D341Med (cell line): Measurements from ENCODE around the gene TNFAIP8L3.
"Not testable (repeated sequence)": the region's sequence is repeated elsewhere in the genome, so short reads cannot be mapped to it uniquely, and the experiment has no call there.

Experiments used
- DNase-seq: peaks from one replicate; pipeline ENCODE4 v3.0.0; 2012; ENCODE audit warnings: low spot score

Gene TNFAIP8L3

GRCh38 chr15:51060030-51060673 is 34.6 kb downstream of the TNFAIP8L3 start:
- no peak for DNase-seq

GRCh38 chr15:51054535-51054934 is 40.2 kb downstream of the TNFAIP8L3 start:
- no peak for DNase-seq

DNA sequence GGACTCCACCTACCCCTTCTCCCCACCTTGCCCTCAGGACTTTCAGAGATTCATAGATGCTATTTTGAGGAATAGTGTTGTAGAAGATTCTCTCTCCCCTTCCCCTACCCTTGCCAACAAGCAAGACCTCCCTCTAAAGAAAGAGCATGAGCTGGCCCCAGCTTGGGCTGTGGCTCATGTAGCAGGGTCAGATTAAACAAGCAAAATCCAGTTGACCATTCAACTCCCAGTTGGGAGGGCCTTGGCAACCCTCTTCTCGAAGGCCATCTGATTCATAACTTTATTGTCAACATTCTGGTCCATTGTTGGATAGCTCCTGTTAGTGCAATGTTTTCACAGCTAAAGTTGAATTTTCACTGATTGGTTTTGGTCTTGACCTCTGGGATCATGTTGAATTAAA is 41.1 kb downstream of the TNFAIP8L3 start:
- no peak for DNase-seq

- DNase-seq: no peak
Measured at GRCh38 chr15:51051776-51052175, 42.9 kb downstream of the TNFAIP8L3 start.

DNA sequence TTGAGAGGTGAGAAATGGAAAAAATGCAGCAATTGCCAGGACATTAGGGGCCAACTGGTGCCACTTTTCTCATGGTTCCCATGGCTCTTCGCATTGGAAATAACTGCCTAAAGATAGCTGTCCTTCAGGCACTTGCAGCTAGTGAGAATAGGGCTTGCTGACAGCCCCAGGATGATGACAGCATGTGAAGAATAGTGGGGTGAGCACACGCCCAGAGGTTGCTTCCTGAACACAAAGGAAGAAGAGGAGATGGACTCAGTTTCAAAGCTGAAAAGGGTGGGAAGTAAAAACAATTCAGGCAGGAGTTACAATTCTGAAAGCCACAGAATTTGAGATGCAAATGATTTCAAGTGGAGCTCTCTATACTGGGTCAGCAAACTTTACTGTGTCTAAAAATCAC is 45.6 kb downstream of the TNFAIP8L3 start:
- no peak for DNase-seq

GRCh38 chr15:51048308-51048707 is 46.4 kb downstream of the TNFAIP8L3 start:
- DNase-seq: no peak

GRCh38 chr15:51046799-51047449 is 47.8 kb downstream of the TNFAIP8L3 start:
- DNase-seq: no peak

DNA sequence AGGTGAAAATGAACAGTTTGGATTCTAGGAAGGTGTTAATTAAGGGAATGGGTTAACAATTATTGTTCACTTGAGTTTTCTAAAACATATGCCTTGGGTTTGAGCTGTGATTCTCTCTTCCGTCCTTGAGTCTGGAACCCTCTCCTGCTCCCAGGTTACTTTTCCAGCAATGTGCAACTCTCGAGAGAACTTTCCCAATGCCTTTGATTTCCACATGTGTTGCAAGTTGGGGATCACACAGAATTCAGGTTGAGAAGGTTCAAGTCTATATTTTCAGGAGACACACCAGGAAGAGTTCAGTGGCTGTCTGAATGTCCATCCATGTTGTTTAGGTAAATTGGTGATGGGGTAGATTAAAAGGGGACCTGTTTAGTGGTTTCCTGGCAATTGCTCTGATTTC is 48.7 kb downstream of the TNFAIP8L3 start:
- DNase-seq: no peak

GRCh38 chr15:51044037-51044727 is 50.5 kb downstream of the TNFAIP8L3 start:
- DNase-seq: no peak

DNA sequence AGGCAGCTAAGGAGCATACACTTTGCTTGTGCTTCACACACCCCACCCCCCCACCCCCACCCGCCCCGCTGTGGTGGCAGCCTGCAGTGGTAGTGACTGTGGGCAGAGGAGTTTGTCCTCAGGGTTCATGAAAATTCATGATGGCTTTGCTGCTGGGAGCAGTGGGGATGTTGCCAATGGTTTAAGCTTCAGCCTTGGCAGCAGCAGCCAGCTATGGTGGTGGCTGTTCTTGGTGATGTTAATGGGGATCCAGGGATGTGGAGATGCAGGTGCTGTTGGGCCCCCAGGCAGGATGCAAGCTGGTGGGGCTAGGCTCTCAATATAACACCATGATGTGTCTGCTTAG is 55.8 kb downstream of the TNFAIP8L3 start:
- no peak for DNase-seq

DNA sequence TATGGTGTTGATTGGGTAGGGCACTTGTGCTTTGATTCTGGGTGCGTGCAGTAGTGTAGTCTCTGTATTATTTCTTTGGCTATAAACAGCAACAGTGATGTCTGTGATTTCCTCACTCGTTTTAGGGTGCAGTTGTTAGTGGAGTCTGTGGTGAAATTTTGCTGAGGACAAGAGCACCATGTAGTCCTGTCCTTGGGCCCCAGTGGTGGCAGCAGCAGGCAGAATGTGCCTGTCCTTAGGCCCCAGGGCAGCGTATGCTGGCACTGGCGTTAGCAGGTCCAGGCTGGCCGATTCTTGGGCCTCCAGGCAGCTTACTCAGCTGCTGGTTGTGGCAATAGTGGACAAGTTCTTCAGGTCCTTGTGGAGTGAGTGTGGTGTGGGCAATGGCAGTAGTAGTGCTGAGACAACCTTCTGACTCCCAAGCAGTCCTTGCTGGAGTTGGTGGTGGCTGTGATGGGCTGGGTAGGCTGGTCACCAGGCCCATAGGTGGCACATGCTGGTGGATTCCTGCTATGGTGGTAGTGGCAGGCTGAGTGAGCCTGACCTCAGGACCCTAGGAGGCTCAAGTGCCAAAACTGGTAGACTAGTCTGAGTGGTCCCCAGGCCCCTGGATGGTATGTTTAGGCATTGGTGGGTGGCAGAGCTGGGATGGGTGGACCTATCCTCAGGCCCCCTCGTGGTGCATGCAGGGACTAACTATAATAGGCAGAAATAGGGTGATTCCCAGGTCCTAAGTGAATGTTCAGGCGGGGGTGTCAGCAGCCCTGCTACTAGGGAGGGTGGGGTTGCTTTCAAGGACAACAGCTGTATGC is 56.3 kb downstream of the TNFAIP8L3 start:
- no peak for DNase-seq

- DNase-seq: not testable (repeated sequence)
Measured at GRCh38 chr15:51037474-51037873, 57.2 kb downstream of the TNFAIP8L3 start.

GRCh38 chr15:51030649-51031316 is 63.9 kb downstream of the TNFAIP8L3 start:
- DNase-seq: no peak

- no peak for DNase-seq
Measured at GRCh38 chr15:51025454-51025846, 69.3 kb downstream of the TNFAIP8L3 start.

- no peak for DNase-seq
Measured at GRCh38 chr15:51024735-51025453, 69.8 kb downstream of the TNFAIP8L3 start.

DNA sequence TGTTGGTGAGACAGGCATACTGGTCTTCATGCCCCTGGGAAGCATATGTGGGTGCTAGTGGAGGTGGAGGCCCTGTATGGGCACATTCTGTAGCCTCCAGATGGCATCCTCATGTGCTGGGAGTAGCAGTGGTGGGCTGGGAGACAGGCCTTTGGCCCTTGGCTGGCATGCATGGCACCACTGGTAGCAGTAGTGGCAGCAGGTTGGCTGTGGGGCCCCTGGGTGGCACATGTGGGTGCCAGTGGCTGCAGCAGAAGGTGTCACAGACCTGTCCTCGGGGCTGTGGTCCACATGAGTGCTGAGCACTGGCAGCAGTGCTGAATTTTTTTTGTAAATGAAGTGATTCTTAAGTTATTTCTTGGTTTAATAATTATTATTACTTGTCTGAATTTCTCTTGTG is 71.2 kb downstream of the TNFAIP8L3 start:
- no peak for DNase-seq

DNA sequence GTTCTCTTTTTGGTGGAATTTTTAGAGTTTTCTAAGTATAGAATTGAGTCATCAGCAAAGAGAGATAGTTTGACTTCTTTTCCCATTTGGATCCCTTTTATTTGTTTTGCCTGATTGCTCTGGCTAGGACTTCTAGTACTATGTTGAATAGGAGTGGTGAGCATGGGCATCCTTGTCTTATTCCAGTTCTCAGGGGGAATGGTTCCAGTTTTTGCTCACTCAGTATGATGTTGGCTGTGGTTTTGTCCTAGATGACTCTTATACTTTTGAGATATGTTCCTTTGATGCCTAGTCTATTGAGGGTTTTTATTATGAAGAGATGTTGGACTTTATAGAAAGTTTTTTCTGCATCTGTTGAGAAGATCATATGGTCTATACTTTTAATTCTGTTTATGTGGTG is 72.5 kb downstream of the TNFAIP8L3 start:
- no peak for DNase-seq

DNA sequence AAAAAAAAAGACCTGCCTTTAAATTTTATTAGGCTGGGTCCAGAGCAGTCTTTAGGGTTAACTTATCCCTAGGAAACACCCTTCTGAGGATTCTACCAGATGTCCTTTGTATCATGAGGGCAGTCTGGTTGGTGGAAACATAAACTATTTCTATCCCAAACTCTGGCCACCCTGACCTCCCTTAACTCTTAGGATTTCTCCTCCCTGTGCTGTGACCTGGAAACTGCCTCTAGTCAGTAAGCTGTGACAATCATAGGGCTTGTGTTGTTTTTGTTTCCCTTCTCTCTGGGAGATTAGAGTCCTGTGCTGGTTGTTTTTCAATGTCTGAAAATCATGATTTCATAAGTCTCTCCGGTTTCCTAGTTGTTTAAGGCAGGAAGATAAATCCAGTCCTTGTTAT is 78.1 kb downstream of the TNFAIP8L3 start:
- DNase-seq: no peak

- DNase-seq: no peak
Measured at GRCh38 chr15:51011212-51011611, 83.5 kb downstream of the TNFAIP8L3 start.

DNA sequence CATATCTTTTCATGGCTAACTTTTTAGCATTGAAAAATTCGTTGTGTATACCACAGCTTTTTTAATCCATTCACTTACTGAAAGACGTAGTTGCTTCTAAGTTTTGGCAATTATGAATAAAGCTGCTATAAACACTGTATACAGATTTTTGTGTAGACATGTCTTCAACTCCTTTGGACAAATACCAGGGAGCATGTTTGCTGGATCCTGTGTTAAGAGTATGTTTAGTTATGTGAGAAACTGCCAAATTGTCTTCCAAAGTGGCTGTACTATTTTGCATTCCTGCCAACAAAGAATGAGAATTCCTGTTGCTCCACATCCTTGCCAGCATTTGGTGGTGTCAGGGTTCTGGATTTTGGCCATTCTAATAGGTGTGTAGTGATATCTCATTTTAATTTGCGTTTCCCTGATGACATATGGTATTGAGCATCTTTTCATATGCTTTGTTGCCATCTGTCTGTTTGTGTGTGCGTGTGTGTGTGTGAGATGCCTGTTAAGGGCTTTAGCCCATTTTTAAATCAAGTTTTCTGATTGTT is 87.5 kb downstream of the TNFAIP8L3 start:
- no peak for DNase-seq
